Endothelial cell of umbilical vein (primary cell): ENCODE results near the gene NCBP1. TPM values are rescaled to one million over a fixed set of nuclear protein-coding genes. Genes with fewer than 3 reads are reported as not detected.

Experiments used
- BruUV-seq: library from RNA; stranded (reverse); fragments of 400-500 nt; replicated peaks from 2 replicates; lab custom pipeline; 2021; lab: Mats Ljungman, UMichigan
- CTCF ChIA-PET: fragments of 300-600, 350-600 bp; sonication (Branson Sonifier 250); formaldehyde crosslinking; loops from one replicate; lab custom pipeline; 2021; ENCODE audit warnings: antibody characterized with exemption, inconsistent platforms; lab: Charles Lee
- POLR2A ChIA-PET: fragments of 300-600, 350-600 bp; sonication (Branson Sonifier 250); formaldehyde crosslinking; loops from one replicate; lab custom pipeline; 2021; ENCODE audit warnings: antibody characterized with exemption, inconsistent platforms; lab: Charles Lee
- DNase-seq: peaks from one replicate; pipeline ENCODE4 v3.0.0-alpha.2; 2011; ENCODE audit warnings: low read depth, low spot score
- FAIRE-seq: peaks from 2 replicates; lab custom pipeline; 2011; peaks lifted over from hg19 to GRCh38; lab: Jason Lieb, UNC
- H2AFZ ChIP-seq: 2 replicates; pipeline ENCODE4 v1.6.0; 2012; ENCODE audit warnings: low read depth, low read length, control low read depth, inconsistent platforms
- H3K27ac ChIP-seq: 2 replicates; pipeline ENCODE4 v1.5.1; 2011; ENCODE audit warnings: low read depth, mild to moderate bottlenecking, control low read depth, low read length, moderate library complexity; ENCODE audit not compliant: insufficient read depth
- H3K27me3 ChIP-seq, 2 experiments: 2 replicates each; pipeline versions ENCODE4 v1.6.0 to v1.6.1; 2011; ENCODE audit warnings: low read length in 2 of 2, mixed read lengths in 1 of 2; ENCODE audit not compliant: control insufficient read depth in 2 of 2, insufficient read depth in 2 of 2
- H3K36me3 ChIP-seq, 2 experiments: 2 replicates in 1 of 2; 3 replicates in 1 of 2; pipeline ENCODE4 v1.5.1; 2011; ENCODE audit warnings: low read length in 2 of 2, mild to moderate bottlenecking in 1 of 2, moderate library complexity in 1 of 2; ENCODE audit not compliant: control insufficient read depth in 2 of 2, insufficient read depth in 2 of 2; ENCODE audit errors: extremely low read depth in 1 of 2
- H3K4me1 ChIP-seq: 3 replicates; pipeline ENCODE4 v1.5.1; 2011; ENCODE audit warnings: mild to moderate bottlenecking, low read length; ENCODE audit not compliant: control insufficient read depth, insufficient read depth; ENCODE audit errors: extremely low read depth
- H3K4me2 ChIP-seq: 2 replicates; pipeline ENCODE4 v1.6.1; 2011; ENCODE audit warnings: low read length, control low read depth, mixed read lengths; ENCODE audit not compliant: insufficient read depth
- H3K4me3 ChIP-seq, 3 experiments: fragments of 200-600 bp in 1 of 3; sonication (generic), shearing (Covaris generic) in 1 of 3; replicated peaks in 1 of 3; 2 replicates each; pipeline ENCODE4 v1.5.1; 2011 to 2016; ENCODE audit warnings: control low read depth in 3 of 3, low read length in 3 of 3, mild to moderate bottlenecking in 2 of 3, inconsistent platforms in 1 of 3, low read depth in 1 of 3, moderate library complexity in 1 of 3; ENCODE audit not compliant: insufficient read depth in 1 of 3
- H3K79me2 ChIP-seq: 2 replicates; pipeline ENCODE4 v1.6.0; 2012; ENCODE audit warnings: low read length, inconsistent platforms; ENCODE audit not compliant: control insufficient read depth, insufficient read depth
- H3K9ac ChIP-seq: replicated peaks from 2 replicates; pipeline ENCODE3; 2011; ENCODE audit warnings: low read length, control low read depth; ENCODE audit not compliant: insufficient read depth; ENCODE audit errors: extremely low read depth
- H3K9me1 ChIP-seq: replicated peaks from 3 replicates; pipeline ENCODE4 v1.6.0; 2011; ENCODE audit warnings: mild to moderate bottlenecking, low read length; ENCODE audit not compliant: control insufficient read depth, insufficient read depth; ENCODE audit errors: extremely low read depth
- H3K9me3 ChIP-seq: replicated peaks from 2 replicates; pipeline ENCODE4 v1.5.1; 2012; ENCODE audit warnings: low read length, inconsistent platforms; ENCODE audit not compliant: control insufficient read depth, insufficient read depth
- H4K20me1 ChIP-seq: replicated peaks from 2 replicates; pipeline ENCODE3; 2011; ENCODE audit warnings: mild to moderate bottlenecking, low read length; ENCODE audit not compliant: control insufficient read depth, insufficient read depth; ENCODE audit errors: extremely low read depth
- EZH2 ChIP-seq: IDR thresholded peaks from 2 replicates; pipeline ENCODE4 v1.6.1; 2012; ENCODE audit warnings: borderline replicate concordance, low read depth, mild to moderate bottlenecking, moderate library complexity, low read length, inconsistent platforms; ENCODE audit not compliant: severe bottlenecking
- FOS ChIP-seq: IDR thresholded peaks from 2 replicates; pipeline ENCODE4 v1.6.1; 2011; ENCODE audit warnings: mild to moderate bottlenecking, low read length, moderate library complexity, borderline replicate concordance; ENCODE audit not compliant: insufficient read depth
- GATA2 ChIP-seq: IDR thresholded peaks from 2 replicates; pipeline ENCODE4 v1.7.0; 2011; ENCODE audit warnings: low read depth, mild to moderate bottlenecking, moderate library complexity, mixed read lengths, low read length; ENCODE audit not compliant: insufficient read length, insufficient read depth
- JUN ChIP-seq: IDR thresholded peaks from 2 replicates; pipeline ENCODE4 v1.6.1; 2011; ENCODE audit warnings: borderline replicate concordance, low read depth; ENCODE audit not compliant: insufficient read length, insufficient read depth
- MYC ChIP-seq: IDR thresholded peaks from one replicate; pipeline ENCODE4 v1.6.1; 2011; ENCODE audit warnings: mild to moderate bottlenecking, low read depth, low read length
- POLR2A ChIP-seq: IDR thresholded peaks from 2 replicates; pipeline ENCODE4 v1.6.1; 2012; ENCODE audit warnings: low read depth, mild to moderate bottlenecking, control low read depth, low read length
- POLR2AphosphoS5 ChIP-seq: IDR thresholded peaks from 2 replicates; pipeline ENCODE4 v1.6.1; 2012; ENCODE audit warnings: low read depth, mild to moderate bottlenecking, control low read depth, low read length, moderate library complexity; ENCODE audit not compliant: insufficient read depth
- dilution Hi-C: fragments of 300-500 bp; cut with MboI; formaldehyde crosslinking; loops from one replicate; pipeline ENCODE4 v1.15.0; 2019; ENCODE audit warnings: low sequenced_read_pairs; ENCODE audit not compliant: extremely low pct_ligation_motif_present
- intact Hi-C: fragments of 100-400 bp; cut with micrococcal nuclease; formaldehyde crosslinking; loops from one replicate; pipeline ENCODE4 v1.10.0; 2022
- polyA plus RNA-seq, 4 experiments: library from polyadenylated mRNA; depleted of rRNA in 3 of 4; stranded (reverse) in 3 of 4; unstranded in 1 of 4; fragments of >200 nt; gene quantifications; 2 replicates each; pipeline versions ENCODE4 v1.2.1 to v1.2.3, GENCODE V29; 2011 to 2012; ENCODE audit warnings: missing spikeins in 1 of 4
- total RNA-seq: library from RNA; stranded (reverse); gene quantifications from 2 replicates; pipeline ENCODE4 v1.2.3, GENCODE V29; 2021
- TF ChIP-seq, protein P1 (sequence below): IDR thresholded peaks from 2 replicates; pipeline ENCODE4 v1.6.1; 2011; ENCODE audit not compliant: insufficient read depth, insufficient read length
- TF ChIP-seq, protein P2 (sequence below), 2 donors: IDR thresholded peaks; 1 replicate in 1 of 2; 2 replicates in 1 of 2; pipeline ENCODE4 v1.5.1; 2011; ENCODE audit warnings: low read length in 2 of 2, mild to moderate bottlenecking in 2 of 2, moderate library complexity in 2 of 2, control low read depth in 1 of 2, inconsistent platforms in 1 of 2, low read depth in 1 of 2; ENCODE audit not compliant: insufficient read depth in 1 of 2; ENCODE audit errors: extremely low read depth in 1 of 2

NCBP1 gene
- total and polyA plus RNA-seq, 2 donors (not counting 3 experiments of a cell fraction or from before 2014, with no cell fraction given): 10.9 to 45.3 TPM

DNA sequence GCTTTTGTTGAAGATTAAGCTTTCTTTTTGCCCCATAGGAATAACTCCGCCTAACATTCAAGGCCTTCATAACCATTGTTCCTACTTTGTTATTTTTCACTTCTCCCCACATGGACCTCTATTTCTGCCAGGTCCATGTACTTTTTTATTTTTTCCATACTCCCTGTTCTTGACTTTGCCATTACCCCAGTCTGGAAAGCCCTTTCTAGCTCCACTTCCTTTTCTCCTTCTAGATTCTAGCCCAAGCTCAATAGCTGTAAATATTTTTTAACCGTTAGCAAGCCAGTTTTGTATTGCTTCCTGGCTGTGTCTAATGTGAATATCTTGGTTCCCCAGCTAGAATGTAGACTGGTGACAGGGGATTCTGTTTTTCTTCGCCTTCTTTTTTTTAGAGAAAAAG is 26.1 kb downstream of the NCBP1 start:
- no peak overlapping the region for H3K27ac ChIP-seq
- no peak for FAIRE-seq

DNA sequence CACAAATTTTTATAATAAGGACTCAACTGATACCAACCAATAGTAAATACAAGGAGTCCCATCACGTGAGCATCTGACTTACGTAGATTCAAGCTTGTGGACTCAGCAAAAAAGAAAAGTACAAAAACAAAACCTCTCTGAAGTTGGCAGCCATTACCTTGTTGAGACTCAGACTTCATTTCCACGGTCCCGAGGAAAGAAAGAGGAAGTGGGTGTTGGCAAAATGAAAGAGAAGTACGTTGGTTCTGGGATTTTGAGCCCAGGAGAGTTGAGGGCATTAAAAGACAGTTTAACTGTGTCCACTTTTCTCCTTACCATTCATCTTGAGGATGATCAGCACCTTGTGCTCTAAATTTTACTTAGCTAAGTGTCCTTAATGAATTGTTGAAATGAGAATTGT is 26.7 kb downstream of the NCBP1 start:
- Histone ChIP-seq H3K27ac (no peak overlapping the region), H3K4me2 (no peak overlapping the region), H3K79me2 (no peaks in the 10 kb centered on the region), H3K36me3 (peaks cover 17 to 28% of the 10 kb centered on the region in 2 experiments), H3K9me1 (no peaks in the 10 kb centered on the region), H4K20me1 (no peaks in the 10 kb centered on the region), H3K9me3 (no peaks in the 10 kb centered on the region), H3K27me3 (no peaks in the 10 kb centered on the region), H3K9ac (no peak overlapping the region), H2AFZ (no peak overlapping the region), H3K4me3 (no peak overlapping the region), H3K4me1 (no peaks in the 10 kb centered on the region)
- dilution Hi-C loops: no loop called here
- TF ChIP-seq JUN (no peak), EZH2 (no peak), MYC (no peak), POLR2AphosphoS5 (no peak), GATA2 (no peak), FOS (no peak), POLR2A (no peak)
- TF ChIP-seq, protein P1, sequence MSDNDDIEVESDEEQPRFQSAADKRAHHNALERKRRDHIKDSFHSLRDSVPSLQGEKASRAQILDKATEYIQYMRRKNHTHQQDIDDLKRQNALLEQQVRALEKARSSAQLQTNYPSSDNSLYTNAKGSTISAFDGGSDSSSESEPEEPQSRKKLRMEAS: no peak
- TF ChIP-seq, protein P2, sequence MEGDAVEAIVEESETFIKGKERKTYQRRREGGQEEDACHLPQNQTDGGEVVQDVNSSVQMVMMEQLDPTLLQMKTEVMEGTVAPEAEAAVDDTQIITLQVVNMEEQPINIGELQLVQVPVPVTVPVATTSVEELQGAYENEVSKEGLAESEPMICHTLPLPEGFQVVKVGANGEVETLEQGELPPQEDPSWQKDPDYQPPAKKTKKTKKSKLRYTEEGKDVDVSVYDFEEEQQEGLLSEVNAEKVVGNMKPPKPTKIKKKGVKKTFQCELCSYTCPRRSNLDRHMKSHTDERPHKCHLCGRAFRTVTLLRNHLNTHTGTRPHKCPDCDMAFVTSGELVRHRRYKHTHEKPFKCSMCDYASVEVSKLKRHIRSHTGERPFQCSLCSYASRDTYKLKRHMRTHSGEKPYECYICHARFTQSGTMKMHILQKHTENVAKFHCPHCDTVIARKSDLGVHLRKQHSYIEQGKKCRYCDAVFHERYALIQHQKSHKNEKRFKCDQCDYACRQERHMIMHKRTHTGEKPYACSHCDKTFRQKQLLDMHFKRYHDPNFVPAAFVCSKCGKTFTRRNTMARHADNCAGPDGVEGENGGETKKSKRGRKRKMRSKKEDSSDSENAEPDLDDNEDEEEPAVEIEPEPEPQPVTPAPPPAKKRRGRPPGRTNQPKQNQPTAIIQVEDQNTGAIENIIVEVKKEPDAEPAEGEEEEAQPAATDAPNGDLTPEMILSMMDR (IDR thresholded peaks at IDR 0.05; ENCODE audit: extremely low read depth in 1 of 2, insufficient read depth in 1 of 2, low read depth in 1 of 2, low read length in 2 of 2): no peak
- DNase-seq (no peak), FAIRE-seq (no peak)
- intact Hi-C loops: no loop called here
- CTCF ChIA-PET: interaction anchor here (1.2 to 1.9 kb wide), 4 partner anchors 11 to 22 kb away, joined by 3 to 6 read pairs (median 4); no protein-coding TSS in a partner anchor
- BruUV-seq: no TSS peak
- POLR2A ChIA-PET: interaction anchor here (1.7 kb wide), 1 partner anchor 27 kb away, joined by 4 read pairs; the partner anchor contains the start of genes NCBP1 and TSTD2

More for the DNA sequence above, 26.1 kb downstream of the NCBP1 start:
- intact Hi-C loops: no loop called here
- Histone ChIP-seq H3K36me3 (peaks cover 17 to 26% of the 10 kb centered on the region in 2 experiments), H3K9me3 (no peaks in the 10 kb centered on the region), H3K27me3 (no peaks in the 10 kb centered on the region), H3K4me1 (no peaks in the 10 kb centered on the region), H3K4me2 (no peak overlapping the region), H3K79me2 (no peaks in the 10 kb centered on the region), H3K4me3 (no peak overlapping the region), H4K20me1 (no peaks in the 10 kb centered on the region), H3K9me1 (no peaks in the 10 kb centered on the region), H2AFZ (no peak overlapping the region), H3K9ac (no peak overlapping the region)
- no peak for DNase-seq
- dilution Hi-C loops: no loop called here
- TF ChIP-seq JUN (no peak), POLR2A (no peak), MYC (no peak), POLR2AphosphoS5 (no peak), GATA2 (no peak), FOS (no peak)
- TF ChIP-seq, protein P1: no peak
- BruUV-seq: no TSS peak
- POLR2A ChIA-PET: interaction anchor here (1.7 kb wide), 1 partner anchor 27 kb away, joined by 4 read pairs; the partner anchor contains the start of genes NCBP1 and TSTD2
- CTCF ChIA-PET: interaction anchor here (1.2 to 1.9 kb wide), 3 partner anchors 15 to 23 kb away, joined by 3 to 6 read pairs (median 3); no protein-coding TSS in a partner anchor
